Measurements from ENCODE around the gene GNAO1.

The GNAO1 gene

GRCh38 chr16:56163938-56164337, 27.4 kb upstream of the GNAO1 start:
- H3K27ac ChIP-seq = no peak overlapping the region
- no peak for TF ChIP-seq CTCF (conservative IDR thresholded peaks at IDR 0.05; ENCODE audit: low read depth)
- DNase-seq (ENCODE audit: low spot score) = no peak
- CTCF ChIA-PET = interaction anchor here (1.0 to 1.8 kb wide), 2 partner anchors 38 to 60 kb away, joined by 3 to 8 read pairs; no protein-coding TSS in a partner anchor
- POLR2A ChIA-PET (ENCODE audit: low non-redundant PET) = no interaction called here

GRCh38 chr16:56164636-56165035, 26.7 kb upstream of the GNAO1 start:
- POLR2A ChIA-PET (ENCODE audit: low non-redundant PET) = no interaction called here
- DNase-seq (ENCODE audit: low spot score) = no peak
- CTCF ChIA-PET = interaction anchor here (1.0 to 1.8 kb wide), 2 partner anchors 39 to 60 kb away, joined by 3 to 8 read pairs; no protein-coding TSS in a partner anchor
- H3K27ac ChIP-seq = no peak overlapping the region
- no peak for TF ChIP-seq CTCF (conservative IDR thresholded peaks at IDR 0.05; ENCODE audit: low read depth)

GRCh38 chr16:56174411-56174810, 16.9 kb upstream of the GNAO1 start:
- H3K27ac ChIP-seq = no peak overlapping the region
- CTCF ChIA-PET = interaction anchor here (0.6 kb wide), 1 partner anchor 148 kb away, joined by 4 read pairs; no protein-coding TSS in a partner anchor
- POLR2A ChIA-PET (ENCODE audit: low non-redundant PET) = no interaction called here
- no peak for TF ChIP-seq CTCF (conservative IDR thresholded peaks at IDR 0.05; ENCODE audit: low read depth)
- DNase-seq (ENCODE audit: low spot score) = no peak

- no peak for DNase-seq (ENCODE audit: low spot score)
- H3K27ac ChIP-seq = no peak overlapping the region
- POLR2A ChIA-PET (ENCODE audit: low non-redundant PET) = no interaction called here
- no peak for TF ChIP-seq CTCF (conservative IDR thresholded peaks at IDR 0.05; ENCODE audit: low read depth)
- CTCF ChIA-PET = no interaction called here
Observed at GRCh38 chr16:56181401-56181800, 9.9 kb upstream of the GNAO1 start.

- POLR2A ChIA-PET (ENCODE audit: low non-redundant PET) = no interaction called here
- no peak for DNase-seq (ENCODE audit: low spot score)
- CTCF ChIA-PET = no interaction called here
- no peak overlapping the region for H3K27ac ChIP-seq
- no peak for TF ChIP-seq CTCF (conservative IDR thresholded peaks at IDR 0.05; ENCODE audit: low read depth)
Observed at GRCh38 chr16:56183266-56183665, 8.0 kb upstream of the GNAO1 start.

- no peak for DNase-seq (ENCODE audit: low spot score)
- H3K27ac ChIP-seq = no peak overlapping the region
- CTCF ChIA-PET = no interaction called here
- POLR2A ChIA-PET (ENCODE audit: low non-redundant PET) = no interaction called here
- TF ChIP-seq CTCF (conservative IDR thresholded peaks at IDR 0.05; ENCODE audit: low read depth) = no peak
Observed at GRCh38 chr16:56190048-56190676, 1.1 kb upstream of the GNAO1 start.

All from RWPE1 (cell line).